Loucy (cell line): Measurements from ENCODE around the gene LNPEP.

ENCODE experiments used
- H2AFZ ChIP-seq: fragments of 200-600 bp; sonication (generic); 2 replicates; pipeline ENCODE4 v1.6.0; 2016; ENCODE audit warnings: antibody characterized with exemption, mild to moderate bottlenecking, low read length, moderate library complexity
- H3F3A ChIP-seq: fragments of 200-600 bp; 2 replicates; pipeline ENCODE4 v1.6.0; 2016; ENCODE audit warnings: antibody characterized with exemption, low read depth, mild to moderate bottlenecking
- H3K27me3 ChIP-seq: fragments of 200-600 bp; sonication (generic); 2 replicates; pipeline ENCODE4 v1.6.1; 2014; ENCODE audit warnings: low read length, mild to moderate bottlenecking; ENCODE audit not compliant: insufficient read depth, poor library complexity, severe bottlenecking
- H3K36me3 ChIP-seq: fragments of 200-600 bp; sonication (generic); 2 replicates; pipeline ENCODE4 v1.6.1; 2016; ENCODE audit warnings: low read length; ENCODE audit not compliant: insufficient read depth
- H3K4me1 ChIP-seq: fragments of 200-600 bp; sonication (generic); 2 replicates; pipeline ENCODE4 v1.5.1; 2014; ENCODE audit warnings: low read length, mild to moderate bottlenecking; ENCODE audit not compliant: insufficient read depth, poor library complexity, severe bottlenecking
- H3K4me2 ChIP-seq: fragments of 200-600 bp; sonication (generic); 2 replicates; pipeline ENCODE4 v1.6.0; 2014; ENCODE audit warnings: antibody characterized with exemption, low read length, low read depth, mild to moderate bottlenecking; ENCODE audit not compliant: poor library complexity, severe bottlenecking
- H3K4me3 ChIP-seq: fragments of 200-600 bp; sonication (generic); 2 replicates; pipeline ENCODE4 v1.5.1; 2014; ENCODE audit warnings: low read length, mild to moderate bottlenecking, mixed read lengths; ENCODE audit not compliant: poor library complexity, severe bottlenecking
- H3K79me2 ChIP-seq: fragments of 200-600 bp; sonication (generic); 2 replicates; pipeline ENCODE4 v1.6.1; 2014; ENCODE audit warnings: low read length; ENCODE audit not compliant: insufficient read depth
- H3K9ac ChIP-seq: fragments of 200-600 bp; sonication (generic); 2 replicates; pipeline ENCODE4 v1.6.0; 2014; ENCODE audit warnings: mild to moderate bottlenecking, low read depth, low read length, moderate library complexity; ENCODE audit not compliant: poor library complexity, severe bottlenecking
- H3K9me2 ChIP-seq: fragments of 200-600 bp; sonication (generic); replicated peaks from 2 replicates; pipeline ENCODE4 v1.6.1; 2016; ENCODE audit warnings: low read depth, low read length, mixed read lengths
- H3K9me3 ChIP-seq: fragments of 200-600 bp; sonication (generic); 2 replicates; pipeline ENCODE4 v1.6.1; 2014; ENCODE audit warnings: mild to moderate bottlenecking, antibody characterized with exemption, low read length, low read depth; ENCODE audit not compliant: insufficient read depth
- H4K20me1 ChIP-seq: fragments of 200-600 bp; sonication (generic); 2 replicates; pipeline ENCODE4 v1.6.0; 2014; ENCODE audit warnings: antibody characterized with exemption, low read length, mild to moderate bottlenecking; ENCODE audit not compliant: insufficient read depth, poor library complexity, severe bottlenecking
- CTCF ChIP-seq: fragments of 200-600 bp; sonication (generic); conservative IDR thresholded peaks from 2 replicates; pipeline ENCODE4 v1.5.1; 2014; ENCODE audit warnings: mild to moderate bottlenecking, antibody characterized with exemption, low read length
- EZH2phosphoT487 ChIP-seq: fragments of 200-600 bp; IDR thresholded peaks from 2 replicates; pipeline ENCODE4 v1.6.1; 2018; ENCODE audit warnings: antibody characterized with exemption, mild to moderate bottlenecking, moderate library complexity, borderline replicate concordance

Gene LNPEP

GRCh38 chr5:96896806-96897205 lies 39.1 kb upstream of the LNPEP start:
- H3K9me3 ChIP-seq: no peaks in the 10 kb centered on the region
- no peak overlapping the region for H3K4me3 ChIP-seq
- TF ChIP-seq CTCF (no peak), EZH2phosphoT487 (no peak)
- H2AFZ ChIP-seq: no peak overlapping the region
- peak overlapping the region; percentile 34 for H3K4me2 ChIP-seq
- H4K20me1 ChIP-seq: no peaks in the 10 kb centered on the region
- H3K9ac ChIP-seq: no peak overlapping the region
- H3K4me1 ChIP-seq: peaks cover 26% of the 10 kb centered on the region
- H3K36me3 ChIP-seq: no peaks in the 10 kb centered on the region
- H3K27me3 ChIP-seq: no peaks in the 10 kb centered on the region
- H3F3A ChIP-seq: no peaks in the 10 kb centered on the region
- H3K79me2 ChIP-seq: no peaks in the 10 kb centered on the region
- H3K9me2 ChIP-seq: no peaks in the 10 kb centered on the region

- H3K36me3 ChIP-seq: peaks cover 8% of the 10 kb centered on the region; the same call in 1 of the 2 replicates
- no peaks in the 10 kb centered on the region for H3K9me2 ChIP-seq
- TF ChIP-seq CTCF (peak; percentile 30; the same call in 1 of the 2 replicates), EZH2phosphoT487 (no peak)
- peaks cover 7% of the 10 kb centered on the region for H3K4me1 ChIP-seq
- H2AFZ ChIP-seq: no peak overlapping the region
- no peak overlapping the region for H3K4me2 ChIP-seq
- H3K79me2 ChIP-seq: no peaks in the 10 kb centered on the region
- H3K27me3 ChIP-seq: no peaks in the 10 kb centered on the region
- no peaks in the 10 kb centered on the region for H4K20me1 ChIP-seq
- no peaks in the 10 kb centered on the region for H3F3A ChIP-seq
- H3K4me3 ChIP-seq: no peak overlapping the region
- no peak overlapping the region for H3K9ac ChIP-seq
- no peaks in the 10 kb centered on the region for H3K9me3 ChIP-seq
These were observed 34.5 kb upstream of the LNPEP start for GRCh38 chr5:96901384-96901783.

DNA sequence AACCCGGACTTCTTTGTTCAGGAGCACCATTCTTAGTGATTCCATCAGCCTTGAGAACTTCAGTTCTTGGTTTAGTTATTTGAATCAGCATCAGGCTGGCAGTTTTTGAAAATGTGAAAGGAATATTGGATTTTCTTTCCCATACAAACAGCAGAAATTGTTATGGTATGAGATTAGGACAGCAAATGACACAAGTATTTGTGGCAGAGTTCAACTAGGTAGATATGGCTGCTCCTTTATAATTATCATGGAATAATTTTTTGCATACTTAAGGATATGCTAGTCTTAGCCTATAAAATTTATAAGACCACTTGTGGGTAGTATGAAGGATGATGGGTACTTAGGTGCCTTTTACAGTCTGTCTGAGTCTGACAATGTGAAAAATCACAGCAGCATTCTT lies 34.0 kb upstream of the LNPEP start:
- TF ChIP-seq CTCF (no peak), EZH2phosphoT487 (no peak)
- H3K36me3 ChIP-seq: peaks cover 8% of the 10 kb centered on the region; the same call in 1 of the 2 replicates
- H3K9ac ChIP-seq: no peak overlapping the region
- H3K4me2 ChIP-seq: no peak overlapping the region
- H3K4me3 ChIP-seq: no peak overlapping the region
- no peaks in the 10 kb centered on the region for H3K9me2 ChIP-seq
- H2AFZ ChIP-seq: no peak overlapping the region
- no peaks in the 10 kb centered on the region for H3K27me3 ChIP-seq
- no peaks in the 10 kb centered on the region for H3F3A ChIP-seq
- no peaks in the 10 kb centered on the region for H4K20me1 ChIP-seq
- peaks cover 3% of the 10 kb centered on the region for H3K4me1 ChIP-seq
- H3K9me3 ChIP-seq: no peaks in the 10 kb centered on the region
- H3K79me2 ChIP-seq: no peaks in the 10 kb centered on the region
